Measurements from ENCODE around the gene GUCY1A1. TPM values are rescaled to one million over a fixed set of nuclear protein-coding genes. Genes with fewer than 3 reads are reported as not detected.

GUCY1A1 gene
- total RNA-seq, 1 donor from 2014 or later = 37.1 TPM

DNA sequence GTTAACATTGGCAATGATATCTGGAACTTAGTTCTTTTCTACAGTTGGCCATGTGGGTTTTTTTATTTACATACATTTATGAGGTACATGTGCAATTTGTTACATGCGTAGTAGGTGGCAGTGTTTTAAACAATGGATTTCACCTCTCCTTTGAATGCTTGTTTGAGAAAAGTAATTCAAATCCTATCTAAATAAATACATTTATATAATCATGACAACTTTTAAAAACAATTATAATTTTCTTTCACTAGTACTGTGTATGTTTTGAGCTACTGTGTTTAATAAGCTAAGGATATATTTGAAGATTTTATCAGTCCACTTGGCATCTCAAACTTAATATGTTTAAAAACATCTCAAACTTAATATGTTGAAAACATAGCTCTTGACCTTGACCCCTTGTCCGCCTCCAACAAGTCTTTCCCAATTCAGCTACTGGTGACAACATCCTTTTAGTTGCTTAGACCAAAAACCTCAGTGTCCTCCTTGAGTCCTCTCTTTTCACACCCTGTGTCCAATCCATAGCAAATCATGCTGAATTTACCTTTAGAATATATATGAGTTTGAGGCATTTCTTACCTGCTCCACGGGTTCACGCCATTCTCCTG, 106.7 kb downstream of the GUCY1A1 start:
- H3K4me3 ChIP-seq = no peak overlapping the region
- H3K27me3 ChIP-seq = no peaks in the 10 kb centered on the region
- peaks cover 0 to 3% of the 10 kb centered on the region in 2 donors for H3K4me1 ChIP-seq
- intact Hi-C loops (cut with DNase I) = no loop called here
- no peak for DNase-seq (ENCODE audit: low spot score in 2 of 2)
- H3K27ac ChIP-seq = no peak overlapping the region
- peaks cover 0 to 8% of the 10 kb centered on the region in 2 donors for H3K36me3 ChIP-seq
- H3K9me3 ChIP-seq = no peaks in the 10 kb centered on the region
- TF ChIP-seq, protein P1, sequence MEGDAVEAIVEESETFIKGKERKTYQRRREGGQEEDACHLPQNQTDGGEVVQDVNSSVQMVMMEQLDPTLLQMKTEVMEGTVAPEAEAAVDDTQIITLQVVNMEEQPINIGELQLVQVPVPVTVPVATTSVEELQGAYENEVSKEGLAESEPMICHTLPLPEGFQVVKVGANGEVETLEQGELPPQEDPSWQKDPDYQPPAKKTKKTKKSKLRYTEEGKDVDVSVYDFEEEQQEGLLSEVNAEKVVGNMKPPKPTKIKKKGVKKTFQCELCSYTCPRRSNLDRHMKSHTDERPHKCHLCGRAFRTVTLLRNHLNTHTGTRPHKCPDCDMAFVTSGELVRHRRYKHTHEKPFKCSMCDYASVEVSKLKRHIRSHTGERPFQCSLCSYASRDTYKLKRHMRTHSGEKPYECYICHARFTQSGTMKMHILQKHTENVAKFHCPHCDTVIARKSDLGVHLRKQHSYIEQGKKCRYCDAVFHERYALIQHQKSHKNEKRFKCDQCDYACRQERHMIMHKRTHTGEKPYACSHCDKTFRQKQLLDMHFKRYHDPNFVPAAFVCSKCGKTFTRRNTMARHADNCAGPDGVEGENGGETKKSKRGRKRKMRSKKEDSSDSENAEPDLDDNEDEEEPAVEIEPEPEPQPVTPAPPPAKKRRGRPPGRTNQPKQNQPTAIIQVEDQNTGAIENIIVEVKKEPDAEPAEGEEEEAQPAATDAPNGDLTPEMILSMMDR (IDR thresholded peaks at IDR 0.05) = no peak

DNA sequence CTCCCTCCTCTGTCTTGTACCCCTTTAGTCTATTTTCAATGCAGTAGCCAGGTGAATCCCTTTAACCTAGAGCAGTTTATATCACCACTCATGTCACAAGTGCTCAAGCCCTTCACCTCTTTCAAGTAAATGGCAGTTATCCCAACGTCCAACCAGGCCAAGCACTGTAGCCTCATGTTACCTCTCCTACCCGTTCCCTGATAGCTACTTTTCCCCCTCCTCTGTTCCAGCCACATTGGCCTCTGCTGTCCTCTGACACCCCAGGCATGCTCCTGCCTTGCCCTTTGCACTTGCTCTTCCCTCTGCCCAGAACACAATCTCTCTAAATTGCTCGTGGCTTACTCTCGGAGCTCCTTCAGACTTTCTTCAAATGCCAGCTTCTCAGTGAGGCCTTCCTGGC, 107.4 kb downstream of the GUCY1A1 start:
- Histone ChIP-seq H3K4me1 (peaks cover 0 to 3% of the 10 kb centered on the region in 2 donors), H3K27ac (no peak overlapping the region), H3K9me3 (no peaks in the 10 kb centered on the region), H3K4me3 (no peak overlapping the region), H3K36me3 (peaks cover 0 to 8% of the 10 kb centered on the region in 2 donors), H3K27me3 (no peaks in the 10 kb centered on the region)
- TF ChIP-seq, protein P1 (IDR thresholded peaks at IDR 0.05) = no peak
- intact Hi-C loops (cut with DNase I) = no loop called here
- DNase-seq (ENCODE audit: low spot score in 2 of 2) = no peak

DNA sequence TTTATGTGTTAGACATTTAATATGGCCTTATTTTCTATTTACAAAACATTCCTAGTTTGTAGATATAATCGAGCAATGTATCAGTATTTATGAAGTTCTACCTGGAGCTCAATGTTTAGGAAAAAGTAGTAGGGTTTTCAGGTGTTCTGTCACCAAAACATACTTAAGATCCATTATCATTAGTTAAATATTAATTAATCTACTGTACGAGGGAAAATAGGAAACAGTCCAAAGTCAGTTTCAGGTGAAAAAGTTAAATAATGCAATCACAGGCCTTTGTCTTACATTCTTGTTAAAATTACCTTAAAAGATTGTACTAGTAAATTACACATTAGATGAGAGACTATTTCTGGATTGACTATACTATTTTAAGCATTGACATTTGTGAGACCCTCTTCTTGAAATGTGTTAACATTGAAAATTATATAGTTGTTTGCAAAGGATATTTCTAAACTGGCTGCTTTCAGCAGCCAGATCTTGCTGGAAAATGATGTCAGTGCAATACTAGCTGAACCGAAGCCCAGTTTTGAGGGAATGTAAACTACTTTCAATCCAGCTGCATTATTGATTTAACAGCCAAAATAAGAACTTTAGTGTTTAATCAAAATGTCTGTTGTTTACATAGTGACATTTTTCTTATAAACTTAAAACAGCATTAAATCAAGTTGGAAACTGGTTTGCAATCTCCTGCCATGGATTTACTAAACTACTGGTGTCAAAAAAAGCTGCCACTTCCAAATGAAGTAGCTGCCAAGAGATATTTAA, 111.5 kb downstream of the GUCY1A1 start:
- DNase-seq (ENCODE audit: low spot score in 2 of 2) = no peak
- intact Hi-C loops (cut with DNase I) = no loop called here
- Histone ChIP-seq H3K9me3 (no peaks in the 10 kb centered on the region), H3K4me1 (peaks cover 0 to 8% of the 10 kb centered on the region in 2 donors), H3K36me3 (peaks cover 0 to 8% of the 10 kb centered on the region in 2 donors), H3K27me3 (no peaks in the 10 kb centered on the region), H3K27ac (peak overlapping the region; percentile 35), H3K4me3 (no peak overlapping the region)
- TF ChIP-seq, protein P1 (IDR thresholded peaks at IDR 0.05) = no peak

DNA sequence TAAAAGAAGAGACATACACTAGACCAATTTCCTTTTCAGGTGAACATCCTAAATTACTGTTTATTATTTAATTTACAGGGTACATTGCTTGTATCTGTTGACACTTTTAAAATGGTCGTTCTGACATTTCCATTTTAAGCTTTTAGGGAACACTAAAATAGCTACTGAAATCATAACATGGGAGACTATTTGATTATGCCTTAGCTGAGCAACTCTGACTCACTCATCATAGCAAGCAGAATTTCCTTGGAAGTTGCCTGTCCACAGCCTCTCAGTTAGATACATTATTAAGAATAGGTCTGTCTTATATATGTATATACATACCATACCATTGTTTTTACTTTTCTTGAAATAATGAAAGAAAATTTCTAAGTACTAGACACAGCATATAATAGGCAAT, 114.1 kb downstream of the GUCY1A1 start:
- intact Hi-C loops (cut with DNase I) = no loop called here
- Histone ChIP-seq H3K27me3 (no peaks in the 10 kb centered on the region), H3K4me3 (no peak overlapping the region), H3K27ac (no peak overlapping the region), H3K36me3 (no peaks in the 10 kb centered on the region), H3K4me1 (peaks cover 0 to 16% of the 10 kb centered on the region in 2 donors), H3K9me3 (no peaks in the 10 kb centered on the region)
- TF ChIP-seq, protein P1 (IDR thresholded peaks at IDR 0.05) = no peak
- no peak for DNase-seq (ENCODE audit: low spot score in 2 of 2)

DNA sequence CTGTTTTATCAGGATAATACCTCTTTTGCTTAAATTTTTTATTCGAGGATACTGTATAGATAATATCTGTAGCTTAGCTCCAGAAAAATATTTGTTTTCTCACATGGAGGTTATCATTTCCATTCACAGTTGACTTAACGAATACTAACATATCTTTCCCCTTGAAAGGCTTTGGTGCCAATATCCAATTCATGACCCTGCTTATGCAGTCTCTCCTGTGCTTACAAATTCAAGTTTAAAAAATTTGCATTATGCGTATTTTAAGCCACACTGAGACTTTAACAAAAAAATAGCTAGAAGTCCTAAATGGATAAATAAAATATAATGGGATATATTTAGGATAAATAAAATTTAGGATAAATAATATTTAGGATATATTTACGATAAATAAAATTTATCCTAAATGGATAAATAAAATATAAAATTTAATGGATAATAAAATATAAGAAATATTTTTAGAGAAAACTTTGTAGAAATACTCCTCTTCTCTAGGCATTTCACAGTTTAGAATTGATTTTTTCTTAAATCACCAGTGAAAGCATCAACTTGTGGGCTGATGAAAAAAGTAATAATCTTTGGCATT, 114.7 kb downstream of the GUCY1A1 start:
- H3K27me3 ChIP-seq = no peaks in the 10 kb centered on the region
- intact Hi-C loops (cut with DNase I) = no loop called here
- no peak overlapping the region for H3K4me3 ChIP-seq
- TF ChIP-seq, protein P1 (IDR thresholded peaks at IDR 0.05) = no peak
- no peak for DNase-seq (ENCODE audit: low spot score in 2 of 2)
- H3K36me3 ChIP-seq = no peaks in the 10 kb centered on the region
- H3K9me3 ChIP-seq = no peaks in the 10 kb centered on the region
- no peak overlapping the region for H3K27ac ChIP-seq
- H3K4me1 ChIP-seq = peaks cover 0 to 16% of the 10 kb centered on the region in 2 donors

Other genes with a start within 250 kb of the GUCY1A1 start
- gene GUCY1B1, start 92.2 kb downstream of the GUCY1A1 start, total RNA-seq = 34.9 TPM
- not detected for gene ASIC5, start 199.4 kb downstream of the GUCY1A1 start, total RNA-seq
- 0.21 TPM for gene TDO2, start 236.8 kb downstream of the GUCY1A1 start, total RNA-seq